ENCODE data around the gene VAMP1.
"Not testable (repeated sequence)": the region's sequence is repeated elsewhere in the genome, so short reads cannot be mapped to it uniquely, and the experiment has no call there.

The VAMP1 gene

GRCh38 chr12:6469609-6470374, 685 bp downstream of the VAMP1 start:
- no peak for DNase-seq (ENCODE audit: low read depth)

- no peak for DNase-seq (ENCODE audit: low read depth)
Measured at GRCh38 chr12:6469092-6469491, 1.4 kb downstream of the VAMP1 start.

GRCh38 chr12:6468283-6468575, 2.2 kb downstream of the VAMP1 start:
- no peak for DNase-seq (ENCODE audit: low read depth)

- not testable (repeated sequence) for DNase-seq (ENCODE audit: low read depth)
Measured at GRCh38 chr12:6467571-6468282, 2.8 kb downstream of the VAMP1 start.

- DNase-seq (ENCODE audit: low read depth): not testable (repeated sequence)
Measured at GRCh38 chr12:6466751-6467150, 3.7 kb downstream of the VAMP1 start.

- DNase-seq (ENCODE audit: low read depth): no peak
Measured at GRCh38 chr12:6466184-6466573, 4.3 kb downstream of the VAMP1 start.

- no peak for DNase-seq (ENCODE audit: low read depth)
Measured at GRCh38 chr12:6465467-6466183, 4.9 kb downstream of the VAMP1 start.

- no peak for DNase-seq (ENCODE audit: low read depth)
Measured at GRCh38 chr12:6464531-6464930, 5.9 kb downstream of the VAMP1 start.

GRCh38 chr12:6463858-6464257, 6.6 kb downstream of the VAMP1 start:
- no peak for DNase-seq (ENCODE audit: low read depth)

- DNase-seq (ENCODE audit: low read depth): no peak
Measured at GRCh38 chr12:6463216-6463615, 7.3 kb downstream of the VAMP1 start.

GRCh38 chr12:6462234-6462995, 8.1 kb downstream of the VAMP1 start:
- DNase-seq (ENCODE audit: low read depth): no peak

GRCh38 chr12:6461401-6462233, 8.9 kb downstream of the VAMP1 start:
- DNase-seq (ENCODE audit: low read depth): peak; percentile 71

- DNase-seq (ENCODE audit: low read depth): no peak
Measured at GRCh38 chr12:6460751-6461371, 9.6 kb downstream of the VAMP1 start.

- no peak for DNase-seq (ENCODE audit: low read depth)
Measured at GRCh38 chr12:6459004-6459337, 11.5 kb downstream of the VAMP1 start.

GRCh38 chr12:6458281-6459003, 12.0 kb downstream of the VAMP1 start:
- no peak for DNase-seq (ENCODE audit: low read depth)

- no peak for DNase-seq (ENCODE audit: low read depth)
Measured at GRCh38 chr12:6457220-6457945, 13.1 kb downstream of the VAMP1 start.

- DNase-seq (ENCODE audit: low read depth): no peak
Measured at GRCh38 chr12:6452944-6453630, 17.4 kb downstream of the VAMP1 start.

- DNase-seq (ENCODE audit: low read depth): no peak
Measured at GRCh38 chr12:6452245-6452943, 18.1 kb downstream of the VAMP1 start.
